Measurements from ENCODE around the gene ANKHD1. TPM values are rescaled to one million over a fixed set of nuclear protein-coding genes. Genes with fewer than 3 reads are reported as not detected.

ANKHD1 gene
- total and polyA plus RNA-seq, 9 donors: 48.3 to 141 (median 110) TPM

DNA sequence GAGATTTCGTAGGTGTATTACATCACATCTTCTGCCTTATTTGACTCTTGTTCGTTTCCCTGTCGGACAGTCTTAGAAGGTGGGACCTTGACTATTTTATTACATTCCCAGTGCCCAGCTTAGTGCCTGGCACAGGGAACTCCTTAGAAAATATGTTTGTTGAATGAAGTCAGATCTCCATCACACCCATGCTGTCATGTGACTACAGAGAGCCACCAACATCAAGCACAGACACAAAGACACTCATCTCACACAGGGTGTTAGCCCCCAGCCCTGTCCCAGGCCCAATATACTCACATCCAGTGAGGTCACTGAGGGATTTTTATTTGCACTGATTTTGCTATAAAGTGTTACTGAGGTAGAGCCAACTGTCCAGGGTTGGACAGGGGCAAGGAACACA lies 156.3 kb downstream of the ANKHD1 start:
- WGBS, 3 donors: 74 to 85% (median 77%) methylated on average over 3 of the region's 3 CpGs

DNA sequence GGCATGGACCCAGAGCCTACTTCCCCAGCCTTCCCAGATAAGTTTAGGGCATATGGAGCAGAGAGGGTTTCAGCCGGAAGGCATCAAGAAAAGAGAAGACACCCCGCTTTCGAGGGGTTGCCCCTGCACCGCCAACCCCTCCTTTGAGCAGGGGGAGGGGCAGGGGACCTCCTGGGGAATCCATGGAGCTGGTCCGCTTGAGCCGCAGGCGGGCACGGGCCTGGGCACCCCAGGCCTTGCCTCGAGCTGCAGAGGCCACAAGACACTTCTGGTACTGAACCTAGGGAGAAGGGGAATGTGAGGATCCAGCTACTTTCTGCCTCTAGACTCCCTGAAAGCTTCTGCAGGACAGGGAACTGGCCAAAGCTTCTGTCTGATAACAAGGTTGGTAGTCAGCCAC lies 156.9 kb downstream of the ANKHD1 start:
- WGBS, 3 donors: 91 to 96% (median 95%) methylated on average over 9 of the region's 9 CpGs
- peaks cover 7% of the 10 kb centered on the region for H3K4me1 ChIP-seq (ENCODE audit: insufficient read depth)
- no peaks in the 10 kb centered on the region for H3K9me3 ChIP-seq
- no peak overlapping the region for H3K27ac ChIP-seq
- intact Hi-C loops (cut with DNase I): loop anchor here in 1 of 4 donors (5.0 kb wide), 1 partner anchor 84 kb away; no protein-coding TSS in a partner anchor
- H3K36me3 ChIP-seq: no peaks in the 10 kb centered on the region
- DNase-seq: no peak
- TF ChIP-seq EP300 (IDR thresholded peaks at IDR 0.05): no peak
- TF ChIP-seq POLR2A (IDR thresholded peaks at IDR 0.05): no peak
- TF ChIP-seq, protein P1, sequence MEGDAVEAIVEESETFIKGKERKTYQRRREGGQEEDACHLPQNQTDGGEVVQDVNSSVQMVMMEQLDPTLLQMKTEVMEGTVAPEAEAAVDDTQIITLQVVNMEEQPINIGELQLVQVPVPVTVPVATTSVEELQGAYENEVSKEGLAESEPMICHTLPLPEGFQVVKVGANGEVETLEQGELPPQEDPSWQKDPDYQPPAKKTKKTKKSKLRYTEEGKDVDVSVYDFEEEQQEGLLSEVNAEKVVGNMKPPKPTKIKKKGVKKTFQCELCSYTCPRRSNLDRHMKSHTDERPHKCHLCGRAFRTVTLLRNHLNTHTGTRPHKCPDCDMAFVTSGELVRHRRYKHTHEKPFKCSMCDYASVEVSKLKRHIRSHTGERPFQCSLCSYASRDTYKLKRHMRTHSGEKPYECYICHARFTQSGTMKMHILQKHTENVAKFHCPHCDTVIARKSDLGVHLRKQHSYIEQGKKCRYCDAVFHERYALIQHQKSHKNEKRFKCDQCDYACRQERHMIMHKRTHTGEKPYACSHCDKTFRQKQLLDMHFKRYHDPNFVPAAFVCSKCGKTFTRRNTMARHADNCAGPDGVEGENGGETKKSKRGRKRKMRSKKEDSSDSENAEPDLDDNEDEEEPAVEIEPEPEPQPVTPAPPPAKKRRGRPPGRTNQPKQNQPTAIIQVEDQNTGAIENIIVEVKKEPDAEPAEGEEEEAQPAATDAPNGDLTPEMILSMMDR (IDR thresholded peaks at IDR 0.05): no peak
- no peaks in the 10 kb centered on the region for H3K27me3 ChIP-seq
- H3K4me3 ChIP-seq: no peak overlapping the region

More for the DNA sequence above, 156.3 kb downstream of the ANKHD1 start:
- no peaks in the 10 kb centered on the region for H3K36me3 ChIP-seq
- no peaks in the 10 kb centered on the region for H3K9me3 ChIP-seq
- no peak for DNase-seq
- H3K4me3 ChIP-seq: no peak overlapping the region
- H3K27me3 ChIP-seq: no peaks in the 10 kb centered on the region
- intact Hi-C loops (cut with DNase I): loop anchor here in 1 of 4 donors (5.0 kb wide), 1 partner anchor 84 kb away; no protein-coding TSS in a partner anchor
- peak overlapping the region in 1 of 2 donors; percentile 74 for H3K27ac ChIP-seq
- H3K4me1 ChIP-seq (ENCODE audit: insufficient read depth): peaks cover 5% of the 10 kb centered on the region
- TF ChIP-seq POLR2A (IDR thresholded peaks at IDR 0.05) (no peak), EP300 (IDR thresholded peaks at IDR 0.05) (no peak)
- TF ChIP-seq, protein P1 (IDR thresholded peaks at IDR 0.05): no peak

DNA sequence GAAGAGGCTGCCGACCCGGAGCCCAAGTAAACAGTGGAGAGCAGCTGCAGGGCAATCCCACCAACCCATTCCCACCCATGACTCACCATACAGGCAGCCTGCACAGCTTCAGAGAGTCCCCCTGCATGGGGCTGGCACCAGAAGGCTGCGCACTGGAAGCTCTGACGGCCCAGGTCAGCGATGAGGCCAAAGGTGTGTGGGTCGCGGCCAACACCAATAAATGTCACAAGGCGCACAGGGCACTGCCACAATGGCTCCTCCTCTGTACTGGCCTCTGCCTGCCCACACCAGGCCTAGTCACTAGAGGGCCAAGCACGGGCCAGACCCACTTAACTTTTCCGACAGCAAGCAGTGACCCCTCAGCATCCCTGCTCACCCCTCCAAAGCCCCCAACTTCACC lies 158.6 kb downstream of the ANKHD1 start:
- H3K4me1 ChIP-seq (ENCODE audit: insufficient read depth): peaks cover 9% of the 10 kb centered on the region
- no peaks in the 10 kb centered on the region for H3K27me3 ChIP-seq
- TF ChIP-seq, protein P1 (IDR thresholded peaks at IDR 0.05): no peak
- TF ChIP-seq POLR2A (IDR thresholded peaks at IDR 0.05) (no peak), EP300 (IDR thresholded peaks at IDR 0.05) (no peak)
- WGBS, 3 donors: 85 to 88% (median 86%) methylated on average over 10 of the region's 10 CpGs
- DNase-seq: no peak
- no peaks in the 10 kb centered on the region for H3K36me3 ChIP-seq
- intact Hi-C loops (cut with DNase I): loop anchor here in 3 of 4 donors (5.0 to 10.0 kb wide), 2 partner anchors 75 to 77 kb away; partner anchors contain the start of genes TMCO6 (in 3 of the 3) and CD14 (in 1 of the 3)
- no peak overlapping the region for H3K27ac ChIP-seq
- no peaks in the 10 kb centered on the region for H3K9me3 ChIP-seq
- H3K4me3 ChIP-seq: no peak overlapping the region

DNA sequence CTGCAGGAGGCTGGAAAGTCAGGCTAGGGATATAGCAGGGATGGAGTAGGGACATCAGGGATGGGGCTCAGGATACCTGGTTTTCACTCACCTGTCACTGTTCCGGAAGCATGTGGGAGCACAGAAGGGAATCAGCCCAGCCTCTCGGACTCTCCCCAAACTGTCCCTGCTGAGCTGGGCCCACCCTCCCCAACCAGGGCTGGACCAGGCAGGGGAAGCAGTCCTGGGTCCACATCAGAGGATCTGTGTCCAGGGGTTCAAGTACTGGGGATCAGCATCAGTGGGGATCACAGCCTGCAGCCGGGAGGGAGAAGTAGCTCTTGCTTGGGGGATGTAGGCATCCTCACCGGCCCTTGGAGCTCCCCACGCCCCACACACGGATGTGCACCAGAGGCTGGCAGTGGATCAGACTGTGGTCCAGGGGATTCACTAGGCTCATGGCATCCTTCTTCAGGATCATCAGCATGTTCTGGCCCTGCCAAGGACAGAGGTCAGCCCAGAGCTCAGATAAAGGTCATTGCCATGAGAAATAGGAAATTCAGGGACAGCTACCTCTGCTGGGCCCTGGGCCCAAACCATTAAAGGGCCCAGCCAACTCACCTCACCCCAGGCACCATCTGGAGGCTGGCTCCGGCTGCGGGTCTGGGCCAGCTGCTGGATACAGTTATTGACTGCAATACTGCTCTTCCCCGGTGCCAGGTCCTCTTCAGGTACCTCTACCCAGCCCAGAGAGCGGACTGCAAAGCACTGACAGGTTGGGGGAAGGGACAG lies 160.3 kb downstream of the ANKHD1 start:
- no peak overlapping the region for H3K4me3 ChIP-seq
- 85 to 91% (median 88%) methylated on average over 10 of the region's 10 CpGs for WGBS, 3 donors
- peaks cover 9% of the 10 kb centered on the region for H3K4me1 ChIP-seq (ENCODE audit: insufficient read depth)
- no peak for DNase-seq
- no peak overlapping the region for H3K27ac ChIP-seq
- TF ChIP-seq, protein P1 (IDR thresholded peaks at IDR 0.05): no peak
- no peak for TF ChIP-seq EP300 (IDR thresholded peaks at IDR 0.05)
- TF ChIP-seq POLR2A (IDR thresholded peaks at IDR 0.05): no peak
- H3K36me3 ChIP-seq: no peaks in the 10 kb centered on the region
- no peaks in the 10 kb centered on the region for H3K9me3 ChIP-seq
- intact Hi-C loops (cut with DNase I): loop anchor here in 3 of 4 donors (5.0 to 10.0 kb wide), 2 partner anchors 73 to 75 kb away; partner anchors contain the start of genes TMCO6 (in 3 of the 3) and CD14 (in 1 of the 3)
- H3K27me3 ChIP-seq: no peaks in the 10 kb centered on the region

All from ovary (tissue), 9 donors.